HG02938 (cell line): ENCODE results near the gene PTX3.

Experiments
- ATAC-seq: cut with Tn5 transposase; IDR thresholded peaks from one replicate; pipeline ENCODE4 v1.9.1; 2021; ENCODE audit warnings: mild to moderate bottlenecking, moderate library complexity; ENCODE audit not compliant: unreplicated experiment

Gene PTX3

GRCh38 chr3:157471064-157471463 is 34.4 kb downstream of the PTX3 start:
- ATAC-seq: no peak

DNA sequence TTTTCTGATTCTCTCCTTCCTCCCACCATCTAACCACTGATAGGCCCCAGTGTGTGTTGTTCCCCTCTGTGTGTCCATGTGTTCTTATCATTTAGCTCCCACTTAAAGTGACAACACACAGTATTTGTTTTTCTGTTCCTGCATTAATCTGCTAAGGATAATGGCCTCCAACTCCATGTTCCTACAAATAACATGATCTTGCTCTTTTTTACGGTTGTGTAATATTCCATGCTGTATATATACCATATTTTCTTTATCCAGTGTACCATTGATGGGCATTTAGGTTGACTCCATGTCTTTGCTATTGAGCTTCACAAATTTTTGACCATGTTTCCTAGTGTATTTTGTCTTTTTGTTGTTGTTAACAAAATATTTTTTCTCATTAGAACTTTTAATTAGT is 36.0 kb downstream of the PTX3 start:
- ATAC-seq: no peak

DNA sequence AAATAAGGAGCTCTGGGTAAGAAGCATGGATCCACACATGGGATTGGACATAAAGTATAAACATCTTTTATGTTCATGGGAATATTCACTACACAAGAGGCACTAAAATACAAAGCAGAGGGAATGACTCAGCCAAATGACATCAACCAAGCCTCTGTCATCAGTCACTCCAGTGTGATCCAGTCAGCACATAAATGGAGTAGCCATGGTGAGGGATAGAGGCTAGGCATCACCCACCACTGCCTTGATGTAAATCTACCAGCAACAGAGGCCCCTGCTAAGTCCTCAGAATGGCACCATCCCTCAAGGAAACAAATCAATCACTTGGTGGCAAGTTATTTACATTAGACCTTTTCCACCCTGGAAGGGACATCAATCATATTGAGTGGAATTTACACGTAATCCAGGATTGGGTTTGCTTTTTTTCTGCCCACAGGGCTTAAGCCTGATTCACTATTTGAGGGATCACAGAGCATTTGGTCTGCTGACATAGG is 39.3 kb downstream of the PTX3 start:
- no peak for ATAC-seq

GRCh38 chr3:157477441-157477840 is 40.8 kb downstream of the PTX3 start:
- ATAC-seq: no peak

- ATAC-seq: no peak
These were observed 43.0 kb downstream of the PTX3 start for GRCh38 chr3:157479464-157480243.

- no peak for ATAC-seq
These were observed 50.7 kb downstream of the PTX3 start for GRCh38 chr3:157487339-157487738.

- peak; percentile 61 for ATAC-seq
These were observed 51.5 kb downstream of the PTX3 start for GRCh38 chr3:157488144-157488543.

GRCh38 chr3:157491136-157491535 is 54.5 kb downstream of the PTX3 start:
- no peak for ATAC-seq
